ENCODE data around the gene SSH3. TPM values are rescaled to one million over a fixed set of nuclear protein-coding genes. Genes with fewer than 3 reads are reported as not detected.

SSH3 gene
- total RNA-seq, 2 experiments from 2014 or later: 9.2 to 18.5 TPM

DNA sequence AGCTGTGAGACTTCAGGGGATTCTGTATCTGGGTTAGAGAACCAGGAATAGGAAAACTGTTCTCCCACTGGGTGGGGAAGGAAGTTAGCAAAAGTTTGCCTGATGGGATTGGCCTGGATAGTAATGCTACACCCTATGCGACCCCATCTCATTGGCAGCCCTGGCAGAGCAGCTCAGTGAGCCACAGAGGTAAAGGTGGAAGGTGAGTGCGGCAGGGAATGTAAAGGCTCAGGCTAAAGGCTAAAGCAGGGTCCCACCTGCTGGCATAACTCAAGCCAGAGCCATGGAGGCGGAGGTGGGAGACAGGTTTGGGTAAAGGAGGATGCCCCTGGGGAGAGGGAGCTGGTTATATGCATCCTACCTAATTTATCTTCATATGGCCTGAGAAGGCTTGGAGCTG, 18.7 kb downstream of the SSH3 start:
- BruUV-seq (replicated peaks): no TSS peak
- Histone ChIP-seq H3K9me3 (ENCODE audit: low read length) (no peaks in the 10 kb centered on the region), H3K27ac (ENCODE audit: low read depth, low read length, poor library complexity, severe bottlenecking) (no peak overlapping the region), H3K4me2 (ENCODE audit: low read length) (no peak overlapping the region), H3K4me1 (ENCODE audit: insufficient read depth, low read length, poor library complexity, severe bottlenecking) (peaks cover 9% of the 10 kb centered on the region), H3K36me3 (ENCODE audit: insufficient read depth, low read length) (no peaks in the 10 kb centered on the region), H3K4me3 (ENCODE audit: low read depth, low read length, poor library complexity, severe bottlenecking) (no peak overlapping the region), H2AFZ (ENCODE audit: low read length) (no peak overlapping the region), H3K79me2 (ENCODE audit: insufficient read depth, low read depth, low read length) (no peaks in the 10 kb centered on the region), H4K20me1 (ENCODE audit: insufficient read depth, low read length) (no peaks in the 10 kb centered on the region), H3K9me2 (ENCODE audit: insufficient read depth, low read length) (no peaks in the 10 kb centered on the region)
- ChIA-PET POLR2A (no interaction called here), CTCF (ENCODE audit: unreplicated experiment) (no interaction called here)
- DNase-seq (ENCODE audit: low spot score): no peak
- TF ChIP-seq, protein P1, sequence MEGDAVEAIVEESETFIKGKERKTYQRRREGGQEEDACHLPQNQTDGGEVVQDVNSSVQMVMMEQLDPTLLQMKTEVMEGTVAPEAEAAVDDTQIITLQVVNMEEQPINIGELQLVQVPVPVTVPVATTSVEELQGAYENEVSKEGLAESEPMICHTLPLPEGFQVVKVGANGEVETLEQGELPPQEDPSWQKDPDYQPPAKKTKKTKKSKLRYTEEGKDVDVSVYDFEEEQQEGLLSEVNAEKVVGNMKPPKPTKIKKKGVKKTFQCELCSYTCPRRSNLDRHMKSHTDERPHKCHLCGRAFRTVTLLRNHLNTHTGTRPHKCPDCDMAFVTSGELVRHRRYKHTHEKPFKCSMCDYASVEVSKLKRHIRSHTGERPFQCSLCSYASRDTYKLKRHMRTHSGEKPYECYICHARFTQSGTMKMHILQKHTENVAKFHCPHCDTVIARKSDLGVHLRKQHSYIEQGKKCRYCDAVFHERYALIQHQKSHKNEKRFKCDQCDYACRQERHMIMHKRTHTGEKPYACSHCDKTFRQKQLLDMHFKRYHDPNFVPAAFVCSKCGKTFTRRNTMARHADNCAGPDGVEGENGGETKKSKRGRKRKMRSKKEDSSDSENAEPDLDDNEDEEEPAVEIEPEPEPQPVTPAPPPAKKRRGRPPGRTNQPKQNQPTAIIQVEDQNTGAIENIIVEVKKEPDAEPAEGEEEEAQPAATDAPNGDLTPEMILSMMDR (conservative IDR thresholded peaks at IDR 0.05; ENCODE audit: low read length): no peak
- TF ChIP-seq EZH2phosphoT487 (IDR thresholded peaks at IDR 0.05; ENCODE audit: borderline replicate concordance, low read depth, low read length): no peak
- intact Hi-C loops (cut with micrococcal nuclease; ENCODE audit: unreplicated experiment): no loop called here

DNA sequence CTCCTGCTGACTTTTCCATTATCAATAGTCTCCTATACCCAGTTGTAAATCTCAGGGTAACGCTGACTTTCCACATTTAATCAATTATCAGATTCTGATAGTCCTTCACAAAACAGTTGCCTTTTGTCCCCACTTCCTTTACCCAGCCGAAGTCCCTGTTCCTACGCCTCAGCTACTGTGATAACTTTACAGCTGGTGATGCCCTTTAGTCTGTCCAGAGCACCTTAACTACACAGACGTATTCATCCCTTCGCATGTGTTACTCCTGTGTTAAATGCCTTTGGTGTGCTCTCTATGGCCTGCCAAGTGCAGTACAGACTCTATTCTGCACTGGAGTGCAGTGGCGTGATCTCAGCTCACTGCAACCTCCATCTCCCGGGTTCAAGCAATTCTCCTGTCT, 20.2 kb downstream of the SSH3 start:
- peaks cover 3% of the 10 kb centered on the region for H3K4me1 ChIP-seq (ENCODE audit: insufficient read depth, low read length, poor library complexity, severe bottlenecking)
- DNase-seq (ENCODE audit: low spot score): no peak
- no peak overlapping the region for H3K27ac ChIP-seq (ENCODE audit: low read depth, low read length, poor library complexity, severe bottlenecking)
- intact Hi-C loops (cut with micrococcal nuclease; ENCODE audit: unreplicated experiment): no loop called here
- POLR2A ChIA-PET: interaction anchor here (0.6 to 1.0 kb wide), 2 partner anchors 58 to 530 kb away, joined by 3 to 4 read pairs; no protein-coding TSS in a partner anchor
- TF ChIP-seq, protein P1 (conservative IDR thresholded peaks at IDR 0.05; ENCODE audit: low read length): no peak
- TF ChIP-seq EZH2phosphoT487 (IDR thresholded peaks at IDR 0.05; ENCODE audit: borderline replicate concordance, low read depth, low read length): no peak
- H3K9me3 ChIP-seq (ENCODE audit: low read length): no peaks in the 10 kb centered on the region
- no peaks in the 10 kb centered on the region for H3K79me2 ChIP-seq (ENCODE audit: insufficient read depth, low read depth, low read length)
- H3K4me3 ChIP-seq (ENCODE audit: low read depth, low read length, poor library complexity, severe bottlenecking): no peak overlapping the region
- no peak overlapping the region for H3K4me2 ChIP-seq (ENCODE audit: low read length)
- H3K9me2 ChIP-seq (ENCODE audit: insufficient read depth, low read length): no peaks in the 10 kb centered on the region
- no peaks in the 10 kb centered on the region for H4K20me1 ChIP-seq (ENCODE audit: insufficient read depth, low read length)
- CTCF ChIA-PET (ENCODE audit: unreplicated experiment): no interaction called here
- H3K36me3 ChIP-seq (ENCODE audit: insufficient read depth, low read length): no peaks in the 10 kb centered on the region
- H2AFZ ChIP-seq (ENCODE audit: low read length): no peak overlapping the region
- no TSS peak for BruUV-seq (replicated peaks)

DNA sequence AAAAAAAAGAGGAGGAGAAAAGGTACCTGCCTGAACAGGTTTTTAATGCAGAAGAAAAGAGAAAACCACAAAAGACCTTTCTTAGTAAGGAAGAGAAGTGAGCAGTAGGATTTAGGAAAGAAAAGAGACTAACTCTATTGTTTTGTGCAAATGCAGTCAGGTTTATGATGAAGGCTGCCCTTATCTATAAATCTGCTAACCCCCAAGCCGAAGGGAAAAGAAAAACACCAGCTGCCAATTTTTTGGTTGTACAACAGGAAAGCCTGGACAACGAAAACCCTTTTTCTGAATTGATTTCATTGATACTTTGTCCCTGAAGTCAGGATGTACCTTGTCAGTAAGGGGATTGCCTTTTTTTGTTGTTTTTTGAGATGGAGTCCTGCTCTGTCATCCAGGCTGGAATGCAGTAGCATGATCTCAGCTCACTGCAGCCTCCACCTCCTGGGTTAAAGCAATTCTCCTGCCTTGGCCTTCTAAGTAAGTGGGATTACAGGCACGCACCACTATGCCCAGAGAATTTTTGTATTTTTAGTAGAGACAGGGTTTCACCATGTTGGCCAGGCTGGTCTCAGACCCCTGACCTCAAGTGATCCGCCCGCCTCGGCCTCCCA, 28.9 kb downstream of the SSH3 start:
- H3K36me3 ChIP-seq (ENCODE audit: insufficient read depth, low read length): no peaks in the 10 kb centered on the region
- H2AFZ ChIP-seq (ENCODE audit: low read length): no peak overlapping the region
- no peaks in the 10 kb centered on the region for H3K9me2 ChIP-seq (ENCODE audit: insufficient read depth, low read length)
- no peak for DNase-seq (ENCODE audit: low spot score)
- no peak overlapping the region for H3K4me3 ChIP-seq (ENCODE audit: low read depth, low read length, poor library complexity, severe bottlenecking)
- no peaks in the 10 kb centered on the region for H3K79me2 ChIP-seq (ENCODE audit: insufficient read depth, low read depth, low read length)
- ChIA-PET POLR2A (interaction anchor here (0.7 kb wide), 1 partner anchor 713 kb away, joined by 3 read pairs; no protein-coding TSS in a partner anchor), CTCF (ENCODE audit: unreplicated experiment) (no interaction called here)
- H3K27ac ChIP-seq (ENCODE audit: low read depth, low read length, poor library complexity, severe bottlenecking): no peak overlapping the region
- no peak for TF ChIP-seq EZH2phosphoT487 (IDR thresholded peaks at IDR 0.05; ENCODE audit: borderline replicate concordance, low read depth, low read length)
- TF ChIP-seq, protein P1 (conservative IDR thresholded peaks at IDR 0.05; ENCODE audit: low read length): no peak
- no TSS peak for BruUV-seq (replicated peaks)
- no peaks in the 10 kb centered on the region for H4K20me1 ChIP-seq (ENCODE audit: insufficient read depth, low read length)
- no peaks in the 10 kb centered on the region for H3K9me3 ChIP-seq (ENCODE audit: low read length)
- no peaks in the 10 kb centered on the region for H3K4me1 ChIP-seq (ENCODE audit: insufficient read depth, low read length, poor library complexity, severe bottlenecking)
- intact Hi-C loops (cut with micrococcal nuclease; ENCODE audit: unreplicated experiment): no loop called here
- no peak overlapping the region for H3K4me2 ChIP-seq (ENCODE audit: low read length)

Data from OCI-LY7 (cell line).